Measurements from ENCODE around the gene GALNT2.

DNA sequence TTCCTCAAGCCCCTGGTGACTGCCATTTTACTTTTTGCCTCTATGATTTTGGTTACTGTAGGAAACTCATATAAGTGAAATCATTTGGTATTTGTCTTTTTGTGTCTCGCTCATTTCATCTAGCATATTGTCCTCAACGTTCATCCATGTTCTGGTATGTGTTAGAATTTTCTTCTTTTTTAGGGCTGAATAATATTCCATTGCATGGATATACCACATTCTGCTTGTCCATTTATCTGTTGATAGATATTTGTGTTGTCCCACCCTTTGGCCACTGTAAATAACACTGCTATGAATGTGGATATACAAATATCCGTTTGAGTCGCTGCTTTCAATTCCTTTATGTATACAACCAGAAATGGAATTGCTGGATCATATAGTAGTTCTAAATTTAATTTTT, 4.5 kb upstream of the GALNT2 start:
- TF ChIP-seq CTCF (IDR thresholded peaks at IDR 0.05; ENCODE audit: low read length) (no peak), EZH2 (optimal IDR thresholded peaks at IDR 0.05; ENCODE audit: low read depth, low read length) (no peak), EZH2phosphoT487 (IDR thresholded peaks at IDR 0.05; ENCODE audit: low read length) (no peak)

Measured in MM.1S (cell line).